HS-5 (cell line): ENCODE measurements around the gene DPH3.

ENCODE experiments used
- DNase-seq: peaks from one replicate; pipeline ENCODE4 v3.0.0-alpha.2; 2012; ENCODE audit warnings: low read depth

The DPH3 gene

DNA sequence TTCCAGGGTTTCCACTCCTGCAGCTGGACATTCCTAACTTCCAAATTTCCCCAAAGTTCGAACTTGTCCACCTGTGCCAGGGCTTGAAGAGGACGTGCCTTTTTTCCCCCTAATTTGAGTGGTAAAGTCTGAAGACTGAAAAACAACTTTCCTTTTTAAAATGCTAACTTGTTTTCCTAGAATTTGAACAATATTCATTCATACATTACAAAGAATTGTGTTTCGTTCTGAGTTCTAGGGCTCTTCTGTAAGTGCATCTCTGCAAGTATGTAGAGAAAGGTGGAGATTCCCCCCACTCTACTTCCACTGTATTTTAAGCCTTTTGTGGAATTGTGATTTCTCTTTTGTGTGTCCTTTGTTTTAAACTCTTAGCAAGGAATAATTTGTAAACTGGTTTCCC is 9.4 kb downstream of the DPH3 start:
- DNase-seq = no peak

DNA sequence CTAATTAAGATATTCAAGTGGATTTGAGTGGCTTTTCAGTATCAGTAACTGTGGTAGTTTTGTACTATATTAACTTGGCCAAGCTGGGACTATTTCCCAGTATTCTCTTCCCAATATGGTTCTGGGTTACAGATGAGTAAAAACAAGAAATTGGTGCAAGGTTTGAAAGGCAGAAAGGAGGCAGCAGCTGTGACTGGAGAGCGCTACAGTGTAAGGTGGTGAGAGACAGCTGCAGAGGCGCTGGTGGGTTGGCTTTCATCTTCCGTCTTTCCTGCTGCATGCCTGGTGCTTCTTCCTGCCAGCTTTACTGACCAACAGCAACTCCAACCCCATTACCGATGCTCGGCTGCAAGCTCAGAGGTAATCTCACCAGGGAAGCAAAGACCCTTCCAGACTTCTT is 9.8 kb downstream of the DPH3 start:
- no peak for DNase-seq

DNA sequence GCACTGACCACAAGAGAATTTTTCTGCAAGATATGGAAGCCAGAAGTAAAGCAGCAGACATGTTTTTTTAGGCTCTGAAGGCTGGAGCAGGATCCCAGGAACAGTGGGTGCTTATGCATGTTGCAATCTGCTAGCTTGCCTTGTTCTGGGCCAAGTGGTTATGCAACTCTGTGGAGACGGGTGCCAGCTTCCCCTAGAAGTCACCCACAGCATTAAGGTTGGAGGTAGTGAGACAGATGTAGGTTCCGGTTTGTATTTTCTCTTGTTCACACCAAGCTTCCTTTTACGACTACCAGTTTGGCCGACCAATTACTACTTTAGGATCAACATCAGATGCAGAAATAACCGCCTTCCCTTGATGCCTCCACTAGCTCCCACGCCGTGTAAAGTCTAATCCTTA is 11.1 kb downstream of the DPH3 start:
- DNase-seq = no peak

DNA sequence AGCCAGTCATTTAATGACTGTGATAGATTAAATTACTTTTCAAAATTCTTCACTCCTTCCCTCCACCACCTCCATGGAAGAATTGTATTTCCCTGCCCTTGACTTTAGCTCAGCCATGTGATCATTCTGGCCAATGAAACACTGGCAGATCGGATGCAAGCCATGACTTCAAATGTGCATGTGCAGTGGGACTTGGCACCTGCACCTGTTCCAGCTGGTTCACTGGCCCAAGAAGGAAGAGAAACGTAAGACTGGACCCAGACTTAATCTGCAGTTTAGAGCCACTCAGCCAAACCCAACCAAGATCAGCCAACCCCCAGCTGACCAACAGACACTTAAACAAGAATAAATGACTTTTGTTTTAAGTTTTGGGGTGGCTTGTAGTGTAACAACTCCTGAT is 11.8 kb downstream of the DPH3 start:
- no peak for DNase-seq

DNA sequence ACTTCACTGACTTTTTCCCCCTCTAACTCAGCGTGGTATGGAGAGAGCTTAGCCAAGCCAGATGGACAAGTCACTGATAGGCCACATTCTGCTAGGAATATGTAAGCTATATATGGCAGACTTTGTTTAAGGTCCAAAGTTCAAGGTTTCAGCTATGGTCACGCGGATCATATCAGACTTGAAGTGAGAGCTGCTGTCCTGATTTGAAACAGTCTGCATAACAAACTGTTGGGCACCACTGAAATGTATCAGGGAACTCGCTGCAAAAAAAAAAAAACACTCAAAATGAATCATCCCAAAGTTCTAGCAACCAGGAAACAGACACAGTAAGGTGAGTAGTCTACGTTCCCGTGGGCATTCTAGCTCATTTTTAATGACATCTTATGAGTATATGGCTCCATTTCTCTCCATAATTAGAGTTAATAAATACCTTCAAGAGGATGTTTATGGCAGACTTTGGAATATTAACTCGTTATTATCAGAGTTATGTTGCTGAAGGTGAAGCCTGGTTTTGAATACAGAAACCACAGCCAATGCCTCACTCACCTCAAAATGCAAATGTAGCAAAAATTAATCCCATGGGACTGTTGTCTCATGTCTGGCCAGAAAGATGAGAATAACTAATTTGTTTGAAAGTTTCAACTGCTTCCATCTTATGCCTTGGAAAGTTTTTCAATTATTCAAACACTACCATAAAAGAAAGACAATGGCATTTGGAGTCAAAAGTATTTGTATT is 12.3 kb downstream of the DPH3 start:
- DNase-seq = no peak

DNA sequence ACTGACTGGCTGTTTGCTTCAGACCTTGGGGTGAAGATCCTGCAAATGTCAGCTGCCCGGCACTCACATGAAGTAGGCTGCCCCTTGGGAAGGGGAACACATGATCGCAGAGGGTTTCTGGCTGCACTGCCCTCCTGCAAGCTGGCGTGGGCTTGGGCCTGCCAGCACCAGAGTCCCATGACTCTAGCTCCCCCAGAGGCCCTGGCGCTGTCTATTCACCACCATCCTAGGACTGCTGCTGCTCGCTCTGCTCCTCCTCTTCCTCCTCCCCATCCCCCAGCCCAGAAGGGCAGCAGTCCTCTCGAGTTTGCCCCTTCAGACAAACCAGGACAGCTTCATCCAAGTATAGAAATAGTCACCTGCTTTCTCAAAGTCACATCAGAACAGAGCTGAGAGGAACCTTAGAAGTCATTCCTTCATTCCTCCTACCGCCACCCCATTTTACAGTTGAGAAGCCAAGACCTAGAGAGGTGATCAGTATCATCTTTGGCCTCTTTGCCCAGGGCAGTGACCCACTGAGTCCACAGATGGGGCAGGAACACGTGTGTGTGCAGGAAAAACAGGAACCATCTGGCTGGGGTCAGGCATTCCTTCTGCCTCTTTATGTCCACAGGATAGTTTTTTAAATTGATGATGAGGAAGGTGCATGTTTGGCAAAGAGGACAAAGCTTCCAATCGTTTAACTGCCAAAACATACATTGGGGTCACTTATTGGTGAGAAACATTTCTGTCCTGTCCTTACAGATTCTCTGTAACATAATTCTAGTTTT is 13.2 kb downstream of the DPH3 start:
- DNase-seq = no peak

DNA sequence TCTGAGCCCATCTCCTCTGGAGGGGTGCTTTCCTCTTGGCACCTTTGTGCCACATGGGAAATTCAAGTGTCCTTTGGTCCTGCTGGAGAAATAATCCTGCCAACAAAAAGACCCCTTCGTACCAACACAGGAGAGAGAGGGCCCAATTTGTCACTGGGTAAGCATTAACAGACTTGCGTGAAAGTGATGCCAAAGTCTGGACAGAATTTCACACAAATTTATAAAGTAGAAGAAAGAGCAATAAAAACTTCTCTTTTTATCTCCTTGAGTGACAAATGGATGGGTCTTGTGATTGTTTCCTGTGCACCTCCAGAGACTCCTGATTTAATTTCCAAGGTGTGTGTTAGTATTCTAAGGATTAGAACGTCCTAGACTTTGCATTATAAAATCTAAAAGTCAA is 14.9 kb downstream of the DPH3 start:
- DNase-seq = no peak

DNA sequence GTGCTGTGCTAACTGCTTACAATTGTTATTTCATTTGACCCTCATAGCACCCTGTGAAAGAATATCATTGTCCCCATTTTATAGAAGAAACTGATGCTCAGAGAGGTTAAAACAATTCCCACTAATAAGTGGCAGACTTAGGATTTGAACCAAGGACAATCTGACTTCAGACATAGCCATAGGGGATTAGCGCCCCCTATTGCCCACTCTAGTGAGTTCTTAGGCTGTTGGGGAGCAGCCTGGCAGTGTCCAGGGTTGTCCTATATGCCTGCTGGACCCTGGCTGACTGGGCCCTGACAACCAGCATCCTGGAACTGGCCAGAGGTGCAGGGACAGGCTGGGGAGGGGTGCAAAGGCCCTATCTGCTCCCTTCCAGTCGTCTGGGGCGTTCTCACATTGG is 15.4 kb downstream of the DPH3 start:
- DNase-seq = no peak

DNA sequence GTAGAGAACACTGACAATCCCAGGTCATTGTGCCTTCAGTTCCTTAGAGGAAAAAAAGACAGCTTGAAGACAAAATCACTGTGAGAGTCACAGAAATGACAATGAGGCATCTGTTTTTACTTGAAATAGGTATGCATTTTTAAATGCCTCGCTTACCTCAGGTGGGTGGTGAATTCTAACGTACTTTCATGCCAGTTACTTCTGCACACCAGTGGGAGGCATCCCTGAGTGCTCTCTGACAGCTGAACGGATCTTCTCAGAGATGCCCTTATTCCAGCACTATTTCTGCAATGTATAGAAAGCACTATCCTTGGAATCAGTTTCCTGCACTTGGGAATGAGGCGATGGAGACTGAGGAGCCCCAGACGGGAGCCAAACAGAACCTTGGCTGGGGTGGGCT is 16.2 kb downstream of the DPH3 start:
- no peak for DNase-seq

DNA sequence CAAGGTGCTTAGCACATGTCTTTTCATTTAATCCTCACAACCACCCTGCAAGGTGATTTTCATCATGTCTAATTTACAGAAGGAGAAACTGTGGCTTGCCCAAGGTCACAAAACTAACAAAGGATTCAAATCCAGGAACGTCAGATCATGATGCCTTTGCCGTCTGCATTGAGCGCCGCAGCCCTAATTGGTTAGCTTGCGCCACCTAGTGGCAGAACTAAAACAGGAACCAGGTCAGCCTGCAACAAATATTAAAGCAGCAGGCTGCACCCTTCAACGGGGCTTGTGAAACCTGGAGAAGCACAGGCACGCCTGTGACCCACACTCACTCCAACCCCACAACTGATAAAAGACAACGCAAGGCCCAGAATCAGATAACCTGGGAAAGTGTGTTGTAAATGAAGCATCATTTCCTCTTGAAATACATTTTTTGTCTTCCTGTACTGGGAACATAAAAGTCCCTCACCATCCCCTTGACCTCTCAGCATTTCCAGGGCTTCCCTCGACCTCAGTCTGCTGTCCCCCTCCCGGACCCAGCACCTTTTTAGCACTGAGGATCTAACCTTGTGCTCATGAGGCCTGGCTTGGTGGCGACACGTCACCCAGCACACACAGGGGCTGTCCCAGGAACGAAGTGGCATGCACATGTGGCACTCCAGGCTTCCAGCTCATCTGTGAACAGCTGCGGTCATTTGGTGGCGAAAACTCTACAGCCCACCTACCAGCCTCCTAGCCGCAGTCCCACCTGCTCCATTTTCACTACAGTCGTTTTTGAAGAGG is 17.3 kb downstream of the DPH3 start:
- peak; percentile 53 for DNase-seq

DNA sequence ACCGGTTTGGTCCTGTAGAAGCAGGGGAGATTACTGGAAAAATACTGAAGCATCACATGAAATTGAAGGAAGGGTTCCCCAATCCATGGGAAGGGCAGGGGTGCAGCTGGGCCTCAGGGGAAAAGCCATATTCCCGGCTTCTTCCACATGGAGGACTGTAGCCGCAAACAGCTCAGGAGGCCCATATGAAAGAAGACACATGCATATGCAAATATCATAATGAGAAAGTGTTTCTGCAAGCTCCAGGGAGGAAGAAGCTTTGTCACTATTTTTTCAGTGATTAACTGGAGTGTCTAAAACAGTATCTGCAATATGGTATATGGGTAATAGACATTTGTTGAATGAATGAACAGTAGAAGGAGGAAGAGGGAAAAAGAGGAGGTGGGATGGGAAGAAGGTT is 19.1 kb downstream of the DPH3 start:
- no peak for DNase-seq

DNA sequence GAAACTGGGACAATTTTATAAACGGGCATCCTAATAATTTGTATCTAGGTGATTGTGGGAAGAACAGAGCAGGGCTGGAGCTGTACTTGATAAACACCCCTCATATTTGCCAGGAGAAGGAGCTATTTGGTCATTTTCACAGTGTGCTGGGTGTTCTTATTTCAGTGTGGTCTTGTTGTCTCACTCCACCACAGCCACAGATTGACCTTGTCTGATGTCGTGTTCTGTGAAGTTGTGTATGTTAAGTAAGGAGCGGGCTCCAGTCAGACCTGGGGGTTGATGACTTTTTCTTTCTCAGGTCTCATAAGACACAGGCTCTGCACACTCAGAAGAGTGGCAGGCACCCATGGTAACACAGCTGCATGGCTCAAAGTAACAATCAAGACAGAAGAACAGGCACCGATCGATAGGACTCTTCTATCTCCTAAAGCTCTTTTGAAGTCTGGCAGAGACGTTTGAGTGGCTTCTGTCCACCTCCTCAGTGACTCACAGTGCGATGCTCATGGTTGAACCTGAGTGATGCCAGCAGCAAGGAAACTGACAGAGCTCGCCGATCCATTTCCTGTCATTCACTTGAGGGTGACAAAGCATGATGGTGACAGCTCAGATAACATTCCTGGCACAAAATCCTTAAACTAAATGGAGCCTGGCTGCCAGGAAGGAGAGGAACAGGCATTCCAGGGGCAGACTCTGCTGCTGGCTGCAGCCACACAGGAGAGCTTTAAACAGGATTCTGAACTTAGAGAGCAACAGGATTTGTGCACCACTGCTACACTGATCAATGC is 20.8 kb downstream of the DPH3 start:
- no peak for DNase-seq

DNA sequence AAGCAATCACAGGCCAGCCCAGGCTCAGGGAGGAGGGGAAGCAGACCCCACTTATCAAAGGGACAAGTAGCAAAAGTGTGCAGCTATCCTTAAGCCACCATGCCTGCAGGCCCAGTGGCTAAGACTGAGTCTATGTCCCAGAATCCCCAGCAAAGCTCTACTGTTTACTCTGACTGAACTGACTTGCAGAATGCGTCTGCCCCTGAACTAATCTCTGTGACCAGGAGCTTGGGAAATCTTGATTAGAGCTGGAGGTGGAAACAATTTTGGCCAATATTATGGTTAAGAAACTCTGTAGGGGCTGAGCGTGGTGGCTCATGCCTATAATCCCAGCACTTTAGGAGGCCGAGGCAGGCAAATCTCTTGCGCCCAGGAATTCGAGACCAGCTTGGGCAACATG is 22.6 kb downstream of the DPH3 start:
- no peak for DNase-seq

DNA sequence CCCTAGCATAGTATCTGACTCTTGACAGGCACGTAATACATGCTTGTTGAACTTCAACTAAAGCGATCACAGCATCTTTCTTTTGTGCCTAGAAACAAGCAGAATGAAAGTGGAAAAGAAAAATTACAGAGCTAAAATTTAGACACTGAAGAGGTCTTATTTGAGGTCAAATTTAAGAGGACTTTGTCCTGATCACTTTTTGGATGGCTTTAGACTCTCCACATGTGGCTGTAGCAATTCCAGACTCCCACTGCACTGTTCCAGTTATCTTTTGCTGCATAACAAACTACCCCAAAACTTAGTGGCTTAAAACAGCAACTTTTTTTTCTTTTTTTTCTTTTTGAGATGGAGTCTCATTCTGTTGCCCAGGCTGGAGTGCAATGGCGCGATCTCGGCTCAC is 23.5 kb downstream of the DPH3 start:
- DNase-seq = no peak

DNA sequence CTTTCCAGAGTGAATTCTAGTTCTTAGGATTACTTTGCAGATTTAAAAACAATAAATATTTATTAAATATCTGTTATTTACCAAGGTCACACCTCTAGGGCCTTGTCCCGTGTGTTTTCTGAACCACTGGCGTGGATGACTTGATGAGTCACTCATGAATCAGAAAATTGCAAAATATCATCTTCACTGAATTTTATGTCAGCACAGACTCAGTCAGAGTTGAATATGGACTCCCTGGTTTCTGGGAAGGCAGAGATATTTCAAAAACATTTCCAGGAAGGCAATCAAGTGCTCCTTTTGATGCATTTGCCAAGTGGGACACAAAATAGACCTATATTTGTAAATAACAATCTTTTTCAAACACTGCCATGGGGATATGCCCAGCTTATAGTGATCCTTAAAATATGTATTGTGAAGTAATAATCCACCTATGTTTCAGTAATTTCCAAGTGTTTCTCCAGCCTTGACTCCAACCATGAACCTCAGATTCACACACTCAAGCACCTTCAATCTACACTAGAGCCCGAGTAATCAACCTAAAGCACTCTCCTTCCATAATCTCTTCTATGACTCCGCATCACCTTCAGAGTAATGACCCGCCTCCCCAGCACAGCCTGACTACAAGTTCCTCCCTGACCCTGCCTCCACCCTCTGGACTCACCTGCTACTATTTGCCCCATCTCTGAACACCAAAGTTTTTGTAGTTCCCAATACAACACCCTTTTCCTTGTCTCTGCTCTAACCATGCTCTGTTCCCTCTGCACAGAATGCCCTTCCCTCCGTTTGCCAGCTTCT is 24.3 kb downstream of the DPH3 start:
- peak; percentile 81 for DNase-seq

DNA sequence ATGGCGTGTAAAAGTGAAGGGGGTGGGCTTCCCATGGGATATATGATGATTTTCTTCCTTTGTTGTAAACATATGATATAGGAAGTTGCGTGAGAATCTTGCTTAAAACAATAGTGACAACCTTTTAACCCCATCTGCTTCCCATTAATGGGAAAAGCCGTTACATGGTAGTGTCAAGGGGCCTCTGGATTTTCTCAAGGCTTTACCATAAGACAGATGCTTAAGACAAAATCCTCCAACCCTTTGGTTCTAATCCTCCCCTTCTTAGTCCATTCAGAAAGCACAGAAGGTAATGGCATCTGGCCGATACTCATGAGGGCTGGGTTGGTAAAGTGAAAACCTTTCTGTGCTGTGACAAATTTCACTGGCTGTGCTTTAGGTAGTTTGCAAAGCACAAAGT is 25.0 kb downstream of the DPH3 start:
- no peak for DNase-seq

DNA sequence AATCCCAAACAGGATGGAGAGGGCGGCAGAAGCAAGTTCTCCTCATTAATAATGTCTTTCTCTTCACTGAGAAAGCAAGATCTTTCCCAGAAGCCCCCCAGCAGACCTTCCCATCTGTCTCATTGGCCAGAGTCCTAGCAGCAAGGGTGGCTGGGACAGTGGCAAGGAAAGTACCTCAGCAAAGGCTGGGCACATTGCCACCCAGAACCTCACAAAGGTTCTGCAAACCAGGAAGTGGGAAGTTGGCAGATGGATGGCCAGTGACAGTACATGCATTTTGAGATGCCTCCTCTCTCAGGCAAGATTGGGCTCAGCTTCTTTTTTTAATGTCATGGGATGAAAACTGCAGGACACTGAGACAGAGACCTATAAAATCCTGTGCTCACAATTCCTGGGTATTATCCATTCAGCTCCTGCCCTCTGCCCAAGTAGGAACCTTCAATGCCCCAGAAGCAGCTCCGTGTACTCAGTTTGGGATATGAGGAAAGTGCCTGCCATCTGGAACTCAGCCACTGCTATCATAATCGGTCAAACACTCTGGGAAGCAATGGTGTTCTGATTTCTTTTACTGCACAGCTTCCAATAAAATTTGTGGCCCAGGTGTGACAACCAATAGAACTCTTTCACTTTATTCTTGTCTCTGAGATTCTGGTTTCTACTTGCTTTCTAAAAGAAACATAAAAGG is 25.5 kb downstream of the DPH3 start:
- DNase-seq = no peak

DNA sequence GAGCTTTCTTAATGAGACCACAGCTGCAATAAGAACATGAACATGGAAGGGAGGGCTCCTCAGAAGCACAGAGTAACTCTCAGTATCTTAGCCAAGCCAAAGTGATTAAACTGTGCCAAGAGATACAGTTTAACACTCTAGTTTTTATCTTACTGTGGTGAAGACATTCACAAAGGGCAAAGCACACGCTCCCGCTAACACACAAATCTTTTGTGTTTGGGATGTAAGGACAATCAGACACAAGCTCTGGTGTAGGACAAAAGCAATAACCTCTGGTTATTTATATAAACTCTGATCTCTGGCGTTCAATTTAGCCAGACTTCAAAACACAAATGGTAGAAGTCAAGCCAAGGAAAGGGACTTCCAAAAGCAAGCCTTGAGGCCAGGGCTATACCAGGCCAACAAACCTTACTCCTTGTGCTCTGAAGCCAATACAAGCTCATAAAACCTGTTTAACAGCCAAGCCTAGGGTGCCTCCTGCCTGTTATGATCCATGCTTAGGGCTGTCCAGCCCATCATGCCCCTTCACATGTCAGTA is 27.8 kb downstream of the DPH3 start:
- no peak for DNase-seq

DNA sequence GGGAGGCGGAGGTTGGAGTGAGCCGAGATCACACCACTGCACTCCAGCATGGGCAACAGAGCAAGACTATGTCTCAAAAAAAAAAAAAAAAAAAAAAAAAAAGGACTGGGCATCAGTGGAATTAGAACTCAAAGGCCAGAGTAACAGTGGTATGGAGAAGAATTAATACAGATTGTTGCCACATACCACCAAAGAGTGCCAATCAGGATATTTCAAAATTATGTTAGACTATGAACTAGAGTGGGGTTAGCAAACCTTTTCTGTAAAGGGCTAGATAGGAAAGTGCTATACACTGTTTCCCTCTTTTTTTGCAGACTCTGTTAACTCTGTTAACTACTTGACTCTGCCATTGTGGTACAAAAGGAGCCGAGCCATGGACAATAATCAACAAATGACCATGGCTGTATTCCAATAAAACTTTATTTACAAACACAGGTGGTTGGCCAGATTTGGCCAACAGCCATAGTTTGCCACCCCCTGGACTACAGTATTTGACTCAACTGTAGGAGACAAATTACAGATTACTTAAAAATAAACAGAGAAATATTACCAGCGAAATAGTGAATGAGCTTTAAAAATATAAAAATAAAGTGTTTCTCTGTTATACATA is 28.6 kb downstream of the DPH3 start:
- no peak for DNase-seq

DNA sequence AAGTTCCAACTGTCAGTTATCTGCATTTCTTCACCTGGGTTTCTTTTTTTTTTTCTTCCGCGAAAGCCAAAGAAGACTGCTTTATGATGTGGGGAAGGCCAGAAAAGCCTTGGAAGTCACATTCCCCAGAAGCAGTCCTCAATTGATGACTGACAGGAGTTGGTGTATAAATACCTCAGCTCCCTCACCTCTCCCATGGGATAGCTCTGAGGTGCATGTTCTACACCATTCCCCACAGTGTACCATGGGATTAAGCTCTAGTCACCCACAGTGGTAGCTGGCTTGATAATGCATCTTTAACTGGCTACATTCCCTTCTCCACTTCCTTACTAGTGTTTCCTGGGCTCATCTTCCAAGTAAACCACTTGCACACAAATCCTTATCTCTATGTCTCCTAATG is 30.5 kb downstream of the DPH3 start:
- DNase-seq = no peak
